Upper lobe of left lung (tissue), 6 donors: ENCODE measurements around the gene RGMB. TPM values are rescaled to one million over a fixed set of nuclear protein-coding genes. Genes with fewer than 3 reads are reported as not detected.

Experiments
- ATAC-seq, 2 donors: fragments of 200-7000 bp; cut with Tn5 transposase; one replicate each; pipeline ENCODE4 v1.9.1; 2022; ENCODE audit warnings: mild to moderate bottlenecking in 2 of 2, moderate library complexity in 2 of 2; ENCODE audit not compliant: low FRiP score in 2 of 2
- DNase-seq, 2 donors: peaks; one replicate each; pipeline ENCODE4 v3.0.0-alpha.2; 2019 to 2020
- H3K27ac ChIP-seq, 4 donors: fragments of 200-600 bp; sonication (generic); one replicate each; pipeline ENCODE4 v1.5.1; 2016 to 2019
- H3K27me3 ChIP-seq, 4 donors: fragments of 200-600 bp; sonication (generic); one replicate each; pipeline ENCODE4 v1.5.1; 2017 to 2019
- H3K36me3 ChIP-seq, 4 donors: fragments of 200-600 bp; sonication (generic); one replicate each; pipeline ENCODE4 v1.5.1; 2016 to 2019
- H3K4me1 ChIP-seq, 4 donors: fragments of 200-600 bp; sonication (generic); one replicate each; pipeline ENCODE4 v1.5.1; 2018 to 2019
- H3K4me3 ChIP-seq, 4 donors: fragments of 200-600 bp; sonication (generic); one replicate each; pipeline ENCODE4 v1.5.1; 2017 to 2019; ENCODE audit warnings: mild to moderate bottlenecking in 2 of 4, moderate library complexity in 1 of 4
- H3K9me3 ChIP-seq, 4 donors: fragments of 200-600 bp; sonication (generic); one replicate each; pipeline ENCODE4 v1.5.1; 2018 to 2019
- CTCF ChIP-seq, 6 experiments: fragments of 450-650 bp in 4 of 6; fragments of 200-600 bp in 2 of 6; sonication (generic) in 2 of 6; IDR thresholded peaks; one replicate each; pipeline ENCODE4 v1.5.1; 2016 to 2019; ENCODE audit warnings: antibody characterized with exemption in 6 of 6
- EP300 ChIP-seq, 4 donors: sonication (generic); formaldehyde crosslinking; IDR thresholded peaks; one replicate each; pipeline ENCODE4 v1.5.1; 2017; ENCODE audit warnings: antibody characterized with exemption in 4 of 4, control low read depth in 2 of 4
- POLR2A ChIP-seq, 4 donors: fragments of 450-650 bp; IDR thresholded peaks; one replicate each; pipeline ENCODE4 v1.5.1; 2016 to 2017; ENCODE audit warnings: antibody characterized with exemption in 4 of 4, mild to moderate bottlenecking in 2 of 4
- POLR2AphosphoS5 ChIP-seq, 2 donors: sonication (generic); formaldehyde crosslinking; IDR thresholded peaks; one replicate each; pipeline ENCODE4 v1.5.1; 2017; ENCODE audit warnings: antibody characterized with exemption in 2 of 2
- WGBS, 2 donors: methylation state at CpG; one replicate each; pipeline ENCODE4 v1.1.5; 2017 to 2018; 5-methylcytosine and 5-hydroxymethylcytosine counted together
- total RNA-seq, 6 donors: library from RNA; depleted of rRNA in 4 of 6; stranded (reverse); fragments of >200 nt in 4 of 6; gene quantifications; one replicate each; pipeline versions ENCODE4 v1.1.0 to v1.2.1, GENCODE V29; 2016 to 2021
- donor health status: DM: no; HTN: no; CAD: no; lungs with moderate emphysema.
- donor health status: DM: no; HTN: yes; CAD: no; lungs with severe emphysema.

Gene RGMB
- total RNA-seq, 6 donors from 2014 or later = 19.0 to 52.2 (median 33.1) TPM

- H3K27ac ChIP-seq = no peak overlapping the region
- no peaks in the 10 kb centered on the region for H3K27me3 ChIP-seq
- H3K4me3 ChIP-seq = no peak overlapping the region
- H3K4me1 ChIP-seq = peaks cover 0 to 4% (median 0%) of the 10 kb centered on the region in 4 donors
- peaks cover 0 to 8% (median 0%) of the 10 kb centered on the region in 4 donors for H3K9me3 ChIP-seq
- 67 to 70% methylated on average over 3 to 6 of the region's 6 CpGs for WGBS, 2 donors
- ATAC-seq = no peak
- no peaks in the 10 kb centered on the region for H3K36me3 ChIP-seq
- DNase-seq = peak in 1 of 2 donors; percentile 86
- TF ChIP-seq POLR2AphosphoS5 (IDR thresholded peaks at IDR 0.05) (no peak), CTCF (IDR thresholded peaks at IDR 0.05) (no peak), EP300 (IDR thresholded peaks at IDR 0.05) (no peak), POLR2A (IDR thresholded peaks at IDR 0.05) (no peak)
These were observed 43.2 kb downstream of the RGMB start for GRCh38 chr5:98816582-98817222.

GRCh38 chr5:98825582-98826375 lies 52.3 kb downstream of the RGMB start:
- TF ChIP-seq CTCF (IDR thresholded peaks at IDR 0.05) (no peak), POLR2A (IDR thresholded peaks at IDR 0.05) (no peak), EP300 (IDR thresholded peaks at IDR 0.05) (no peak), POLR2AphosphoS5 (IDR thresholded peaks at IDR 0.05) (no peak)
- DNase-seq (no peak), ATAC-seq (no peak)
- Histone ChIP-seq H3K4me3 (no peak overlapping the region), H3K9me3 (peaks cover 0 to 3% (median 0%) of the 10 kb centered on the region in 4 donors), H3K27me3 (no peaks in the 10 kb centered on the region), H3K4me1 (no peaks in the 10 kb centered on the region), H3K27ac (no peak overlapping the region), H3K36me3 (no peaks in the 10 kb centered on the region)
- WGBS, 2 donors = 85 to 87% methylated on average over 4 of the region's 4 CpGs

GRCh38 chr5:98827161-98827560 lies 53.7 kb downstream of the RGMB start:
- no peaks in the 10 kb centered on the region for H3K27me3 ChIP-seq
- H3K4me1 ChIP-seq = no peaks in the 10 kb centered on the region
- no peaks in the 10 kb centered on the region for H3K9me3 ChIP-seq
- peak in 1 of 2 donors; percentile 60 for ATAC-seq
- no peaks in the 10 kb centered on the region for H3K36me3 ChIP-seq
- 32 to 38% methylated on average over 1 of the region's 1 CpG for WGBS, 2 donors
- H3K27ac ChIP-seq = no peak overlapping the region
- H3K4me3 ChIP-seq = no peak overlapping the region
- DNase-seq = no peak
- TF ChIP-seq CTCF (IDR thresholded peaks at IDR 0.05) (peak in 5 of 6 experiments; percentile 29 to 63 (median 56)), EP300 (IDR thresholded peaks at IDR 0.05) (no peak)

- Histone ChIP-seq H3K4me3 (no peak overlapping the region), H3K9me3 (no peaks in the 10 kb centered on the region), H3K27ac (no peak overlapping the region), H3K27me3 (no peaks in the 10 kb centered on the region), H3K4me1 (no peaks in the 10 kb centered on the region), H3K36me3 (no peaks in the 10 kb centered on the region)
- DNase-seq = no peak
- TF ChIP-seq CTCF (IDR thresholded peaks at IDR 0.05) (no peak), POLR2A (IDR thresholded peaks at IDR 0.05) (no peak), POLR2AphosphoS5 (IDR thresholded peaks at IDR 0.05) (no peak), EP300 (IDR thresholded peaks at IDR 0.05) (no peak)
- no peak for ATAC-seq
- 82 to 89% methylated on average over 7 of the region's 7 CpGs for WGBS, 2 donors
These were observed 54.3 kb downstream of the RGMB start for GRCh38 chr5:98827588-98828284.
